Trophoblast cell (in vitro differentiated cells and primary cell): Measurements from ENCODE around the gene GOPC.

Experiments used
- DNase-seq, 2 donors: peaks; one replicate each; pipeline ENCODE4 v3.0.0-alpha.2; 2016
- H2AFZ ChIP-seq: 2 replicates; pipeline ENCODE4 v1.6.1; 2013; ENCODE audit warnings: low read length, moderate library complexity, mild to moderate bottlenecking; ENCODE audit not compliant: insufficient read depth, poor library complexity
- H2AK5ac ChIP-seq: 2 replicates; pipeline ENCODE4 v1.6.1; 2013; ENCODE audit warnings: mild to moderate bottlenecking, low read length
- H2BK120ac ChIP-seq: 2 replicates; pipeline ENCODE4 v1.6.1; 2013; ENCODE audit warnings: low read length, mild to moderate bottlenecking, moderate library complexity; ENCODE audit not compliant: insufficient read depth, poor library complexity
- H2BK12ac ChIP-seq: 2 replicates; pipeline ENCODE4 v1.6.1; 2013; ENCODE audit warnings: mild to moderate bottlenecking, low read length, moderate library complexity
- H2BK5ac ChIP-seq: 2 replicates; pipeline ENCODE4 v1.6.1; 2013; ENCODE audit warnings: low read length, low read depth, moderate library complexity, mild to moderate bottlenecking; ENCODE audit not compliant: poor library complexity
- H3K14ac ChIP-seq: 2 replicates; pipeline ENCODE4 v1.6.1; 2013; ENCODE audit warnings: mild to moderate bottlenecking, low read length
- H3K18ac ChIP-seq: 2 replicates; pipeline ENCODE4 v1.6.1; 2013; ENCODE audit warnings: mild to moderate bottlenecking, low read length
- H3K23ac ChIP-seq: 2 replicates; pipeline ENCODE4 v1.6.1; 2013; ENCODE audit warnings: low read length
- H3K27ac ChIP-seq: 2 replicates; pipeline ENCODE4 v1.5.1; 2013; ENCODE audit warnings: low read depth, mild to moderate bottlenecking, inconsistent platforms, low read length, moderate library complexity
- H3K27me3 ChIP-seq: 2 replicates; pipeline ENCODE4 v1.6.1; 2013; ENCODE audit warnings: inconsistent platforms, mild to moderate bottlenecking, low read length, moderate library complexity; ENCODE audit not compliant: insufficient read depth
- H3K36me3 ChIP-seq, 2 experiments: 1 replicate in 1 of 2; 2 replicates in 1 of 2; pipeline ENCODE4 v1.6.1; 2013; ENCODE audit warnings: low read length in 2 of 2, mild to moderate bottlenecking in 2 of 2, moderate library complexity in 1 of 2; ENCODE audit not compliant: insufficient read depth in 2 of 2, control insufficient read depth in 1 of 2
- H3K4ac ChIP-seq: 2 replicates; pipeline ENCODE4 v1.6.1; 2013; ENCODE audit warnings: low read depth, mild to moderate bottlenecking, low read length, moderate library complexity
- H3K4me1 ChIP-seq, 2 experiments: 1 replicate in 1 of 2; 2 replicates in 1 of 2; pipeline ENCODE4 v1.6.1; 2013; ENCODE audit warnings: low read length in 2 of 2, mild to moderate bottlenecking in 2 of 2, moderate library complexity in 1 of 2; ENCODE audit not compliant: insufficient read depth in 2 of 2, control insufficient read depth in 1 of 2
- H3K4me2 ChIP-seq: 2 replicates; pipeline ENCODE4 v1.6.1; 2013; ENCODE audit warnings: inconsistent platforms, mild to moderate bottlenecking, low read length, moderate library complexity
- H3K4me3 ChIP-seq: 2 replicates; pipeline ENCODE4 v1.5.1; 2013; ENCODE audit warnings: mild to moderate bottlenecking, low read depth, low read length, inconsistent platforms
- H3K79me1 ChIP-seq: one replicate; pipeline ENCODE4 v1.6.1; 2013; ENCODE audit warnings: low read length
- H3K79me2 ChIP-seq: 2 replicates; pipeline ENCODE4 v1.6.1; 2013; ENCODE audit warnings: low read length, mild to moderate bottlenecking; ENCODE audit not compliant: control insufficient read depth, insufficient read depth, poor library complexity
- H3K9ac ChIP-seq: 2 replicates; pipeline ENCODE4 v1.6.1; 2013; ENCODE audit warnings: mild to moderate bottlenecking, low read length
- H3K9me3 ChIP-seq: 2 replicates; pipeline ENCODE4 v1.6.1; 2013; ENCODE audit warnings: low read depth, mild to moderate bottlenecking, control low read depth, inconsistent platforms, low read length; ENCODE audit not compliant: insufficient read depth
- H4K12ac ChIP-seq: 2 replicates; pipeline ENCODE4 v1.6.1; 2013; ENCODE audit warnings: low read depth, mild to moderate bottlenecking, low read length, moderate library complexity
- H4K8ac ChIP-seq: 2 replicates; pipeline ENCODE4 v1.6.1; 2013; ENCODE audit warnings: low read depth, mild to moderate bottlenecking, low read length, moderate library complexity
- H4K91ac ChIP-seq: one replicate; pipeline ENCODE4 v1.6.1; 2013; ENCODE audit warnings: low read depth, mild to moderate bottlenecking, low read length, moderate library complexity
- whole genome bisulfite sequencing: extraction: QIAGEN DNeasy Blood & Tissue Kit; methylation state at CpG from one replicate; pipeline ENCODE4 v1.1.7; 2013; ENCODE audit warnings: missing lambda C conversion rate; ENCODE audit not compliant: insufficient read length, insufficient coverage; ENCODE audit errors: extremely low coverage; 5-methylcytosine and 5-hydroxymethylcytosine counted together

Gene GOPC

DNA sequence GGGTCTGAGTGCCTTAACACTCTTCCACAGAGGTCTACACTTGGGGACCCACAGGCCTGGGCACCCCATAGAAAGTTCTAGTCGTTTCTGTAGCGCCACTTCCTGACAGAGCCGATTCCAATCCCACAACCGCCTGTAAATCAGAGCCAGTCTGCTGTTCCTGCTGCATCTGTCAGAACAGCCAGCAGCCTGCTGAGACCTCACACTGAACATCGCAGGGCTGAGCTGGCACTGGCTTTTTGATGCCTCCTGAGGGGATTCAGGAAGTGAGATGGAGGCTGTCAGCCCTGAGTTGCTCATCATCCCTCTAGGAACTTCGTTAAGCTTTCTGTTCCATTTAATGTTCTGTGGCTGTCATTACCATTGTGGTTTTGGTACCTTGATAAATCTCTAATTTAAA, 71.0 kb downstream of the GOPC start:
- no peak for DNase-seq
- Histone ChIP-seq H4K8ac (no peak overlapping the region), H3K36me3 (peaks cover 4 to 15% of the 10 kb centered on the region in 2 experiments), H4K12ac (no peak overlapping the region), H2AFZ (no peak overlapping the region), H3K9ac (no peak overlapping the region), H3K14ac (no peak overlapping the region), H3K79me2 (no peaks in the 10 kb centered on the region), H3K9me3 (no peaks in the 10 kb centered on the region), H3K27ac (no peak overlapping the region), H3K4me3 (no peak overlapping the region), H2BK5ac (no peak overlapping the region), H2BK120ac (no peak overlapping the region), H3K18ac (no peak overlapping the region), H4K91ac (no peak overlapping the region), H3K27me3 (no peaks in the 10 kb centered on the region), H3K4me1 (peaks cover 3 to 13% of the 10 kb centered on the region in 2 experiments), H2AK5ac (peak overlapping the region; percentile 13), H3K4ac (no peak overlapping the region), H2BK12ac (peak overlapping the region; percentile 63), H3K79me1 (peaks cover 3% of the 10 kb centered on the region), H3K4me2 (no peak overlapping the region), H3K23ac (no peak overlapping the region)
- WGBS: no CpG with 5 or more reads among the region's 6 CpGs

DNA sequence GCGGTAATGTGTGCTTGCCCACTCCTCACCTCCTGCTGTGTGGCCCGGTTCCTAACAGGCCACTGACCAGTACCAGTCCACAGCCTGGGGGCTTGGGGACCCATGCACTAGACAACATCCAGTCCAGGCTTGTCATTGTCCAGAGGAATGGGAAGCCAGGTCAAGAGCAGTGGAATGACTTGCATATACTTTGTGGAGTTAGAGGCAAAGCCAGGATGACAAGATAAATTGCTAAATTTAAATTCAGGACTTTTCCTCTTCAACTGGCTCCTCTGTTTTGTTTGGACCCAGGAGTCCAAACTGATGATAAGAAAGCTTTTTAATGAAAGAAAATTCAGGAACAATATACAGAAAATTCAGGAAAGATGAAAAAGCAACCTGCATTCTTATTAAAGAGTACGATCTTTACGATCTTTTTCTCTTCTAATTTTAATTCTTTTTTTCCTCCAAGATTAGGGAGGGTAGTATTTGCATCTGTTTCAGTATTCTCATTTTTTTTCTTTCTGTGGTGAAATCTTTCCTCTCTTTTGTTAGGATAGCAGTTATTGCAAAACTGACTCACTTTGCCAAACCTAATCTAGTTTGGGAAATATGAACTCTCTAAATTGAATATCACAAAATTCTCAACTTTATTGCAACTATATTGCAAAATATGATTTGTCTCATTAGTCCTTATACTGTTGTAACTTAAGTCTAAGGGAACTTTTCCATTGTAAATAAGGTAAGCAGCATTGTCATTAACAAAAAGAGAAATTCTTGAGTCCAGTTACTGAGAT, 71.7 kb downstream of the GOPC start:
- no peak overlapping the region for H4K8ac ChIP-seq
- H3K18ac ChIP-seq: no peak overlapping the region
- no peak overlapping the region for H3K9ac ChIP-seq
- no peak overlapping the region for H3K14ac ChIP-seq
- no peaks in the 10 kb centered on the region for H3K9me3 ChIP-seq
- no peak overlapping the region for H2BK5ac ChIP-seq
- no peak overlapping the region for H4K12ac ChIP-seq
- H4K91ac ChIP-seq: peak overlapping the region; percentile 45
- H3K4ac ChIP-seq: no peak overlapping the region
- no CpG with 5 or more reads among the region's 4 CpGs for WGBS
- DNase-seq: no peak
- no peak overlapping the region for H2BK12ac ChIP-seq
- no peaks in the 10 kb centered on the region for H3K27me3 ChIP-seq
- H3K79me2 ChIP-seq: no peaks in the 10 kb centered on the region
- no peak overlapping the region for H2BK120ac ChIP-seq
- H3K4me1 ChIP-seq: peaks cover 3 to 11% of the 10 kb centered on the region in 2 experiments
- H3K4me3 ChIP-seq: no peak overlapping the region
- H3K36me3 ChIP-seq: peaks cover 4 to 15% of the 10 kb centered on the region in 2 experiments
- no peak overlapping the region for H2AK5ac ChIP-seq
- no peak overlapping the region for H3K27ac ChIP-seq
- H3K79me1 ChIP-seq: peaks cover 3% of the 10 kb centered on the region
- no peak overlapping the region for H2AFZ ChIP-seq
- peak overlapping the region; percentile 0 for H3K23ac ChIP-seq
- H3K4me2 ChIP-seq: no peak overlapping the region

GRCh38 chr6:117525607-117526006, 76.7 kb downstream of the GOPC start:
- H3K4me1 ChIP-seq: peaks cover 3 to 7% of the 10 kb centered on the region in 2 experiments
- H2AK5ac ChIP-seq: no peak overlapping the region
- H3K27ac ChIP-seq: no peak overlapping the region
- no peak overlapping the region for H3K23ac ChIP-seq
- no peak overlapping the region for H2BK5ac ChIP-seq
- H4K91ac ChIP-seq: no peak overlapping the region
- H2BK12ac ChIP-seq: no peak overlapping the region
- H3K4me2 ChIP-seq: no peak overlapping the region
- peaks cover 3 to 6% of the 10 kb centered on the region in 2 experiments for H3K36me3 ChIP-seq
- no peak overlapping the region for H3K4me3 ChIP-seq
- H3K9me3 ChIP-seq: no peaks in the 10 kb centered on the region
- peaks cover 5% of the 10 kb centered on the region for H3K79me1 ChIP-seq
- H3K14ac ChIP-seq: no peak overlapping the region
- DNase-seq: no peak
- H4K8ac ChIP-seq: no peak overlapping the region
- no peaks in the 10 kb centered on the region for H3K79me2 ChIP-seq
- no peak overlapping the region for H3K4ac ChIP-seq
- H3K9ac ChIP-seq: no peak overlapping the region
- WGBS: no CpG with 5 or more reads among the region's 2 CpGs
- no peak overlapping the region for H4K12ac ChIP-seq
- H2AFZ ChIP-seq: no peak overlapping the region
- H3K18ac ChIP-seq: no peak overlapping the region
- no peak overlapping the region for H2BK120ac ChIP-seq
- H3K27me3 ChIP-seq: no peaks in the 10 kb centered on the region

GRCh38 chr6:117521791-117522502, 80.4 kb downstream of the GOPC start:
- WGBS: no CpG with 5 or more reads among the region's 5 CpGs
- no peaks in the 10 kb centered on the region for H3K27me3 ChIP-seq
- peaks cover 5% of the 10 kb centered on the region for H3K79me1 ChIP-seq
- no peaks in the 10 kb centered on the region for H3K9me3 ChIP-seq
- H2BK5ac ChIP-seq: peak overlapping the region; percentile 40
- H3K4me1 ChIP-seq: peaks cover 0 to 4% of the 10 kb centered on the region in 2 experiments
- H3K14ac ChIP-seq: no peak overlapping the region
- peak overlapping the region; percentile 5 for H2BK120ac ChIP-seq
- no peak overlapping the region for H2AK5ac ChIP-seq
- H2AFZ ChIP-seq: no peak overlapping the region
- peak overlapping the region; percentile 87 for H2BK12ac ChIP-seq
- no peak overlapping the region for H4K91ac ChIP-seq
- H3K18ac ChIP-seq: no peak overlapping the region
- peaks cover 4 to 12% of the 10 kb centered on the region in 2 experiments for H3K36me3 ChIP-seq
- no peak for DNase-seq
- no peak overlapping the region for H4K8ac ChIP-seq
- H3K27ac ChIP-seq: peak overlapping the region; percentile 51
- H3K79me2 ChIP-seq: no peaks in the 10 kb centered on the region
- H3K9ac ChIP-seq: no peak overlapping the region
- no peak overlapping the region for H3K4ac ChIP-seq
- no peak overlapping the region for H4K12ac ChIP-seq
- H3K23ac ChIP-seq: no peak overlapping the region
- H3K4me2 ChIP-seq: no peak overlapping the region
- H3K4me3 ChIP-seq: no peak overlapping the region
